GM12865 (cell line): ENCODE measurements around the gene TEX264.

ENCODE experiments used
- DNase-seq: peaks from one replicate; pipeline ENCODE4 v3.0.0; 2010; ENCODE audit warnings: low read depth
- H3K4me3 ChIP-seq: 2 replicates; pipeline ENCODE4 v1.5.1; 2011; ENCODE audit warnings: mild to moderate bottlenecking, low read depth, low read length, control low read depth
- CTCF ChIP-seq: IDR thresholded peaks from 2 replicates; pipeline ENCODE4 v1.5.1; 2011; ENCODE audit warnings: low read length, control low read depth, low read depth, inconsistent platforms; ENCODE audit not compliant: insufficient read depth; ENCODE audit errors: missing control alignments

Gene TEX264

DNA sequence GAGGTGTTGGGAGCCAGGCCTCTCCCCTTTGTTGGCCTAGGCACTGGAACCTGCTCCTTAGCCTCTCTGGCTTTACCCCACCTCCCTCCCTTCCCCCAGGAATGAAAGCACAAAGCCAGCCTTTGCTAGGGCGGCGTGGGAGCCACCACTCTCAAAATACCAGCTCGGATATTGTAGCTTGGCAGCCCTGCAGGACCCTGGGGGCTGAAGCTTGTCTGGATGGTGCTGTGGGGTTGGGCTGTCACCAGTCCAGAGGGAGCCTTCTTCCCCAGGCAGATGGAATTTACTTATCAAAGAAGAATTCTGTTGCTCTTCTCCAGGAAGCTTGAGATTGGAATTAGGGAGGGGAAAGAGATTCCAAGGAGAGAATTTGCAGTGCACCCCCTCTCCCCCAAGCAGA is 20.9 kb downstream of the TEX264 start:
- no peak overlapping the region for H3K4me3 ChIP-seq
- DNase-seq, result no peak
- TF ChIP-seq CTCF, result no peak

DNA sequence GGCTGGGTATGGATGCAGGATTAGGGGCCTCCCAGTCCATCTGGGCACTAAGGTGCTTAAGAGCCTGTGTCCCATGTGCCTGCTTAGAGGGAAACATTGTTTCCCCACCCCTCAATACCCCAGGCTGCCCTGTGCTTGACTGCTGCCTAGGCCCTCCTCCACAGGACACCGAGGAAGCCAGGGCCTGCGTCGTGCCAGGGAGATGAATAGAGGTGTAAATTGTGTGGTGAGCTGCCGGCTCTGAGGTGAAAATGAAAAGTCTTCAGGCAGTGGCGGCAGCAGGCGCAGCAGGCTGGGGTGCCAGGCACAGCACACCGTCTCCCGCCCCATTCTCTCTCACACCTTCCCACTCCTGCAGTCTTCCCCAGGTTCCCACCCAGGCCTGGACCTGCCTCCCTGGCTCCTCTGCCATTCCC is 21.9 kb downstream of the TEX264 start:
- DNase-seq, result no peak
- TF ChIP-seq CTCF, result no peak
- no peak overlapping the region for H3K4me3 ChIP-seq

- no peak for TF ChIP-seq CTCF
- no peak for DNase-seq
- H3K4me3 ChIP-seq, result no peak overlapping the region
These were observed 25.9 kb downstream of the TEX264 start for GRCh38 chr3:51696954-51697353.

DNA sequence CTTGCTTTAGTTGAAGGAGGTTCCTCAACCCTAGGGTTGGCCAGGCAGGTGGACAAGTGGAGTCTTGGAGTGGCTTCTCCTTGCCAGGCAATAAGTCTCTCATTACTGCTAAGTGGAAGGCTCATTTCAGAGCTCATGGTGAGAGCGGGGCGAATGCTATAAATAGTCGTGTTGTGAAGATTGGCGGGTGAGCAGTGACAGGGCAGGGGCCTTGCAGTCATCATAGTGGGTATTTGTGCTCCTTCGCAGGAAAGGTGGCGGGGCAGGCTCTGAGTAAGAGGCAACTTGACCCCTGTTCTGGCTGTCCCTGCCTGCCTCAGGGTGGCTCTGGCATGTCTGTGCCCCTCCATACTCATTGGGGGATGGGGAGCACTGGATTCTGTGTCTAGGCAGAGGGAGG is 27.2 kb downstream of the TEX264 start:
- no peak overlapping the region for H3K4me3 ChIP-seq
- no peak for TF ChIP-seq CTCF
- DNase-seq, result no peak

- DNase-seq, result no peak
- no peak for TF ChIP-seq CTCF
- no peak overlapping the region for H3K4me3 ChIP-seq
These were observed 29.4 kb downstream of the TEX264 start for GRCh38 chr3:51700403-51700802.

DNA sequence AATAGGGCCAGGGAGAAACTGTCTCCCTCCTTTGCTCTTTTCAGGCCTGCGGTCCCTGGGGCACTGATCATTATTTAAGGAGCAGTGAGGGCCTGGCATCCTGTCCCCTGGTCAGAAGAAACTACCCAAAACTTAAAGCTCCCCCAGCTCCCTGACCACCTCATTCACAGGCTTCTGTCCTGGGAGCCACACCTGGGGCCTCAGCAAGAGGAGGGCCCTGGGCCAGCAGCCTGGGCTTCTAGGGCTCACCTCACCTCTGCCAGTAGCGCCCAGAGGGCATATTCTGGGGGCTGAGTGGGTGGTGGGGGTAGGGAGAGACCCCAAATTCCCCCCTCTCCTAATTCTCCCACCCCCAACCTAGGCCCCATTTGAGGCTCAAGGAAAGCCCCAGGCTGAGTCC is 31.1 kb downstream of the TEX264 start:
- no peak for DNase-seq
- no peak overlapping the region for H3K4me3 ChIP-seq
- no peak for TF ChIP-seq CTCF

GRCh38 chr3:51703068-51703760 is 32.2 kb downstream of the TEX264 start:
- H3K4me3 ChIP-seq, result no peak overlapping the region
- no peak for DNase-seq

More at GRCh38 chr3:51703068-51703760, 32.2 kb downstream of the TEX264 start:
- TF ChIP-seq CTCF, result no peak
